ENCODE measurements around the gene C1QTNF1.

Gene C1QTNF1

DNA sequence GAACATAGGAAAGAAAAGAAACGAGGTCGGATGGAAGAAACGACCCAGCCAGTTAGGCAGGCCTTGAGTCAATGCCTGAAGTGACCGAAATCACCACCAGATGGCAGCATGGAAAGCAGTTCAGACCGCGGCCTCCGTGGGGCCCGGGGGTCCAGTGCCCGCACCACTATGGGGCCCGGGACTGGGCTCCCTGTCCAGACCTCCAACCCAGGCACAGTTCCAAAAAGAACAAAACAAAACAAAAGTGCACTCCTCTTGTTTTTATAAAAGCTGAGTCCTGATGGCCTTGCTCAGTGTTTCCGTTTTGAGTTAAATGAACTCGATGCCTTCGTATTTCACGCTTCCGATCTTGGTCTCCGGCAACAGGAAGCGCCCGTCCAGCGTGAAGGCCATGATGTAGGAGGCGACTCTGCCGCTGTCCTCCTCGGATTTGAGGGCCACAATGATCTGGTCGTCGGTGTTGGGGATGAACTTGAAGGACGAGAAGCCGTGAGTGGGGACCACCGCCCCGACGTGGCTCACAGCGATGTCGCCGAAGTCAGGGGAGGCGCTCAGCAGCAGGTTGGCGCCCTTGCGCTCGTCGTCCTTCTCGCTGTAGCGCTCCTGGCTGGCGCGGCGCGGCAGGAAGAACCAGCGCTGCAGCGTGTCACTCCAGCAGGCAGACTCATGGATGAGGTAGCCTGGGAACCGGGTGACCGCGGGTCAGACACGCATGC lies 30.6 kb upstream of the C1QTNF1 start:
- DNase-seq: no peak

DNA sequence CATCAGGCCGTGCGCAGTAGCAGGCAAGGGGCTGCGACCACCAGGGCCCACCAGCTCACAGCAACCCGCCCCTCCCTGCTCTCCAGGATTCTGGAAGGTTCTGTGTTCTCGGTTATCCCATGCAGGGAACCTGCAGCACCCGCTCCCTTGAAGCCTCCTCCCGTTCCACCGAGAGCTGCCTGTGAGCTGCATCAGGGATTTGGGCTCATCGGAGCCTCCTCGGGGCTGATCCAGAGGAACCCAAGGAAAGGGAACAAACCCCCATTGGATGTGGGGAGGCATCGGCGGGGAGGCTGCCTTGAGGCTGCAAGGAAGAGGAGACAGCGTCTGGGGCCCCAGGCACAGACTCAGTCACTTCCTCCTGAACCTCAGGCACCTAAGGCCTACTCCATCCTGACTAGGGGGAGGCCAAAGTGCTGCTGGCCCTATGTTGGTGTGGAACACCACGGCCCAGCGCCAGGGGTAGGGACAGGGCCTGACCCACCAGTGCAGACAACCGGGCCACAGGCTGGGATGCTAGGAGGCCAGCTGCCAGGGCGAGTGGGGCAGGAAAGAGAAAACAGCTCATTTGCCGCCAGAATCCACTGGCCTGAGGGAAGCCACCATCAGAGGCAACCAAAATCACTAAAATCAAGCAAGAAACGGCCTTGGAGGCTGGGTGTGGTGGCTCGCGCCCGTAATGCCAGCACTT lies 29.8 kb upstream of the C1QTNF1 start:
- DNase-seq: no peak

- no peak for DNase-seq
These were observed 28.8 kb upstream of the C1QTNF1 start for GRCh38 chr17:78995022-78995760.

GRCh38 chr17:78995761-78996451 lies 28.1 kb upstream of the C1QTNF1 start:
- DNase-seq: no peak

GRCh38 chr17:78996781-78997201 lies 27.2 kb upstream of the C1QTNF1 start:
- no peak for DNase-seq

- DNase-seq: no peak
These were observed 26.7 kb upstream of the C1QTNF1 start for GRCh38 chr17:78997231-78997741.

DNA sequence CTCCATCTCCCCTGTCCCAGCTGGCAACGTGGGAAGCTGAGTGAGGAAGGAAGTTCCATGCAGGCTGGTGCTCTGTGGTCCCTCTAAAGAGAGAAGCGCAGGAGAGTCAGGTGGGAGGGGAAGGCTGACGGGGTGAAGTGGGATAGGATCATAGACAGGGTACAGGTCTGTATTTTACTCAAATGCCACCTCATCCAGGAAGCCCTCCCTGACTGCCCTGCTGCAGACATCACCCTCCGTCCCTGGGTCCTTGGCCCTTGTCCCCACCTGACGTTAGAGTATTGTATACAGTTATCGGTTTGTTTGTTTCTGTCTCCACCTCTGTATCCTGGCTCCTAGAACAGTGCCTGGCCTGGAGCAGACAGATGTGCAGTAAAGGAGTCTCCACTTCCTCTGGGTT lies 26.1 kb upstream of the C1QTNF1 start:
- DNase-seq: no peak

DNA sequence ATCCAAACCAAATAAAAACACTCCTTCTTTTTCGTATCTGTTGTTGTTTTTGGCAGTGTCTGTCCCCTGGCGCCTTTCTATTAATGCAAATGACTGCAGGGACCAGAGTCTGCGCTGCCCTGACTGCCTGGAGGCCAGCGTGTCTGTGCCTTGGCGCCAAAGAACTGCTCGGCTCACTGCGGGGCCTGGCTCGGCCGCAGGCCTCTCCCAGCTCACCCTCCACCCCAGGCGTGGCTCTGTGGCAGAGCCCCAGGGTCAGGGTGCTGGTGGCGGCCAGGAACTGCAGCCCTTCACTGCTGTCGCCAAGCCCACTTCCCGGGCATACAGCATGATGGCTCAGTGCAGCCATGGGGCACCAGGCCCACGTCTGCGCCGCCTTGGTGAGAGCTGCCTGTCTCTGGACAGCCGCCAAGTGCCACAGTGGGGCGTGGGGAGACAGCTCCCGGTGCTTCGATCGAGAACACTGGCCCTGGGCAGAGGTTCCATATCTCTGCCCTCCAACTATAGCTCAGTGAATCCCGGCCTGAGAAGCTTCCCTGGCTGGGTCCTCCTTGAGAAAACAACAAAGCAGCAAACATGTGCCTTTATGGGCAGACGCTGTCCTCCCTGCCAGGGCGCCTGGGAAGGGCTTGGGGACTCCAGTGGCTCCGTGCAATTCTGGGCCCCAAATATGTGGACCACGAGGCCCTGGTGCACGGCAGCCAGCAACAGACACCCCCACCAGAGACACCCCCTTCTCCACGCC lies 25.5 kb upstream of the C1QTNF1 start:
- DNase-seq: no peak

DNA sequence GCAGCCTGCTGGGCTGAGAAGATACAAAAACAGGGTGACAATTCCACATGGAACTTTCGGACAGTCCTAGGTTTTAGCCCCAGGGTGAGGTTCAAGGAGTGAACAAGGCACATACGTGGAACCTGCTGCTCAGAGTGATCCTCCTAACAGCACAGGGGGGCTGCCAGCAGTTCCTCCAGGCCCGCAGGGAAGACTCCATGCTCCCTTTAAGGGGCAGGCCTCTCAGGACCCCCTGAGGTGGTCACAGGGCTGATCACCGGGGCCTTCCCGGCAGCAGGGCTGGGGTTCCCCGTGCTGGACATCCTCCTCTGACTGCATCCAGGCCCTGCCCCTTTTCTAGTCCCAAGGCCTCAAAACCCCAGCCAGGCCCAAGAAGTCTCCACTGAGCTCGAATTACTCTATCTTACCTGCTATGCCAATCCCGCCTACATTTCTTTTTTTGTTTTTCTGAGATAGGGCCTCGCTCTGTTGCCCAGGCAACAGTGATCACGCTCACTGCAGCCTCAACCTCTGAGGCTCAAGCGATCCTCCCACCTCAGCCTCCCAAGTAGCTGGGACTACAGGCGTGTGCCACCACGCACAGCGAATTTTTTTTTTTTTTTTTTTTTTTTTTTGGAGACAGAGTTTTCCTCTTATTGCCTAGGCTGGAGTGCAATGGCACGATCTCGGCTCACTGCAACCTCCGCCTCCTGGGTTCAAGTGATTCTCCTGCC lies 24.8 kb upstream of the C1QTNF1 start:
- no peak for DNase-seq

DNA sequence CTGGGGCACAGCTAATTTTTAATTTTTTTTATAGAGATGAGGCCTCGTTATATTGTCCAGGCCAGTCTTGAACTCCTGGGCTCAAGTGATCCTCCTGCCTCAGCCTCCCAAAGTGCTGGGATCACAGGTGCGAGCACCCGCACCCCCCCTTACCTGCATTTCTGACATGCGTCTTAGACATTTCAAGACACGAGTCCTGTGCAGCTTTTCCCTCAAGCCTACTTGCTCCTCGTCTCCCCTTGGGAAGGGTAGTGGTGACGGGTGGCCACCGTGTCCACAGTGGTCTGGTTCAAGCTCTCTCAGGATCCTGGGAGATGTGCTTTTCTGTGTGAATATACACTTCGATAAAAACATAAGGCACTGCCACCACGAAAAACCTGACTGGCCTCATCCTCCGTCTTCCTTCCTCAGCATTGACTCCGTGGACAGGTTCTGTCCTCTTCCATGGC lies 24.0 kb upstream of the C1QTNF1 start:
- DNase-seq: no peak

DNA sequence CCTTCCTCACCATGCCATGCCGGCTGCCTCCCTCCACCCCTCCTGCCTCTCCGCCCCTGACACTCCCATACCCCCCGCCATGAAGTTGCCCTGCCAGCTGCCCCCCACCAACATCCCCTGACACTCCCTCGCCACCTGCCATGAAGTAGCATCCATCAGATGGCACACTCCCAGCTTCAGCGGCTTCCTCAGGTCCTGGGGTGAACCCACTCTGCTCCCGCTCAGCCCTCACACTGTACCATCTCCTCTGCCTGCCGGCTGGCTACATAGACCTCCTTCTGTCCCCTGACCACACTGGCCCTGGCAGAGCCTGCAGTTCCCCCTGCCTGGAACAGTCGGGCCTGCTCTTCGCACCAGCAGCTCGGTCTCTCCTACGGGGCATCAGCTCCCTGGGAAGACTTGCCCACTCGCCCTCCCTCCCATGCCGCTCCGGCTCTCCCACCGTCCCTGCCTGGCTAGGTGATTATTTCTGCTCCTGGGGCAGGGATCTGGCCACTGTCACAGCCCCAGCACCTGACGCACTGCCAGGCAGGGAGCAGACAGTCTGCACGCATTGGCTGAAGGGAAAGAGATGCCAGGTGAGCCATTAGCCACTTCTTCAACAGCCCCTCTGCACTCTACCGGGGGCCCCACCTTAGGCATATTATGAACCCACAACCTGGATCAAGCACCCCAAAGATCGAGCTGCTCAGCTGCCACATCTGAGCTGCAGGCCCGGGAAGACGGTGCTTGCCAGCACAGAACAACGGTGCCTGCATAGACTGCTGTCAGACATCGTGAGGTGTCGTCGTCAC lies 23.4 kb upstream of the C1QTNF1 start:
- no peak for DNase-seq

- no peak for DNase-seq
These were observed 22.6 kb upstream of the C1QTNF1 start for GRCh38 chr17:79001190-79002020.

- DNase-seq: no peak
These were observed 21.7 kb upstream of the C1QTNF1 start for GRCh38 chr17:79002291-79002690.

DNA sequence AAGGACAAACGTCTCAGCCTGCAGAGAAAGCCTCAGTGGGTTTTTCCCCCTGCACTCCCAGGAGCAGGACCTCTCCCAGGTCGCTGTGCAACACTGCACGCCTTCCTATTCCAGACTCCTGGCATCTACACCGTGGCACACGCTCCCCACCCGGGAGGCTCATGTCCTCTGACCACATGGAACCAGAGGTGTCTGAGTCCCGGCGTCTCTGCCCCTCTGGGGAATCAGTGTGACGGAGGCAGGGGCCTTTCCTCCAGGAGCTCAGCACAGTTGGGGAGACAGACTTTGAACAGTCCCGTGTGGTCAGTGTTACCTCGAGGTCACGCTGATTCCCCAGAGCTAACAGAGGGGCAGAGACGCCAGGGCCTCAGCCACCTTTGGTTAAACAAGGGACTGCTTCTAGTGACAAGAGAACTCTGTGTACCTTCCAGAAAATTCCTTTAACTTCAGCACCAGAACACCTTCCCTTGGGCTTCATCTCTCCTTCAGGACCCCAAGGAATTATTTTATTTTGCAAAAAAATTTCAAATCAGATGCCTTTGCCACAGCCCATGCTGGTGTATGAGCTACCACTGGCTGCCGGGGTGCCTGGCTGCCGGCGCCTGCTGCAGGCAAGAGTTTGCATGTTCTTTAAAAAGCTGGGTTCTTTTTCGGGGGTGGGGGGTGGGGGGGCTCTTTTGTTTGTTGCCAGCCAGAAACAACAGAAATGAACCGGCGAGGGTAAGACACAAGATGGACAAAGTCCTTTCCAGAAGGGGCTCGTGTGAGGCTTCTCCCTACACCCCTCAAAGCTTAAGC lies 21.0 kb upstream of the C1QTNF1 start:
- no peak for DNase-seq

- no peak for DNase-seq
These were observed 20.1 kb upstream of the C1QTNF1 start for GRCh38 chr17:79003661-79004411.

DNA sequence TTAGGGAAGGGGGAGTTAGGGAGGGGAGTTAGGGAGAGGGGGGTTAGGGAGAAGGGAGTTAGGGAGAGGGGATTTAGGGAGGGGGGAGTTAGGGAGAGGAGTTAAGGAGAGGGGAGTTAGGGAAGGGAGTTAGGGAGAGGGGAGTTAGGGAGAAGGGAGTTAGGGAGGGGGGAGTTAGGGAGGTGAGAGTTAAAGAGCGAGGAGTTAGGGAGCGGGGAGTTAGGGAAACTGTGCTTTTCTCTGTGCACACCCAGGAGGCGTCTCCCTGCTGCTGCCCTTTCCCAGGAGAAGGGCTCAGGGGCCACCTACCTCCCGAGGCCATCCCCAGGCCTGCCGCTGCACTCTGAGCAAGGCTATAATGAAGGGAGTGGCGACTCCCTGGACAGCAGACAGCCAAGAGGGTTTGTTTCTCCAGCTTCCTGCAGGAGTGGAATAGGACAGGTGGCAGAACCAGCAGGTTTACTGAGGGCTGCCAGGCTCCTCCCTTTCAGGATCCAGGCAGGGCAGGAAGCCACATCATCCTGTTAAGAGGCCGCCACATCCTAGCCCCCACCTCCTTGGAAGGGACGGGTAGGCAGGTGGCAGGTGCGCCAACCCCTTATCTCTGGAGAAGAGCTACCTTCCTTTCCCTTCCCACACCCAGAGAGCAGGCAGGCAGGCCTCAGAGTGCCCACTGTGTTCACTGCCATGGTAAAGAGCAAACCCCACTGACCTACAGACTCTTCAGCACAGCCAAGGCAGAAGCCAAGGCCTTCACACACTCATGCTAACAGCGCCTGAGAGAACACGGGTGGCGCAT lies 18.7 kb upstream of the C1QTNF1 start:
- peak; percentile 94 for DNase-seq

DNA sequence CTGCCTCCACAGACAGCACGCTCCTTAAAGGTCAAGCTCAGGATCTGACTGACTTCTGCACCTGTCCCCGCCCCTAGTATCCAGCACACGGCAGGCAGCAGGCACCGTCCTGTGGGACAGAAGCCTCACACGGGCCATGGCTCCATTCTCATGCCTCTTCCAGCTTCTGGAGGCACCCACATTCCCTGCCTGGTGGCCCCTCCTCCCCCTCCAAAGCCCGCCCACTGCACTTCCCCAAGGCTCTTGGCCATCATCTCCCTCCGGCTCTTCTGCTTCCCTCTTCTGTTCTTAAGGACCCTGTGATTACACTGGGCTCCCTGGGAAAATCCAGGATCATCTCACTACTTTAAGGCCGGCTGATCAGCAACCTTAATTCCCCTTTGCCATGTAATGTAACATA lies 17.9 kb upstream of the C1QTNF1 start:
- no peak for DNase-seq
